Uterus (tissue), 2 donors: ENCODE measurements around the gene PPP2R5A.

ENCODE experiments used
- CTCF ChIP-seq, 4 experiments: fragments of 200-600 bp in 2 of 4; fragments of 450-650 bp in 2 of 4; sonication (generic) in 2 of 4; IDR thresholded peaks; one replicate each; pipeline ENCODE4 v1.5.1; 2016 to 2019; ENCODE audit warnings: antibody characterized with exemption in 4 of 4, mild to moderate bottlenecking in 2 of 4, moderate library complexity in 1 of 4
- POLR2A ChIP-seq, 2 donors: fragments of 450-650 bp; IDR thresholded peaks; one replicate each; pipeline ENCODE4 v1.6.1; 2016; ENCODE audit warnings: antibody characterized with exemption in 2 of 2, mild to moderate bottlenecking in 1 of 2, moderate library complexity in 1 of 2

DNA sequence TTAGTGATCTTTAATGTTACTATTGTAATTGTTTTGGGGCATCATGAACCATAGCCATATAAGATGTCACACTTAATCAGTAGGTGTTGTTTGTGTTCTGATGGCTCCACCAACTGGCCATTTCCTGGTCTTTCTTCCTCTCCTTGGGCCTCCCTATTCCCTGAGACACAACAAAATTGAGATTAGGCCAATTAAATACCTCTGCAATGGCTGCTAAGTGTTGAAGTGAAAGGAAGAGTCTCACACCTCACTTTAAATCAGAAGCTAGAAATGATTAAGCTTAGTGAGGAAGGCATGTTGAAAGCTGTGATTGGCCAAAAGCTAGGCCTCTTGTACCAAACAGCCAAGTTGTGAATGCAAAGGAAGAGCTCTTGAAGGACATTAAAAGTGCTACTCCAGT, 30.7 kb downstream of the PPP2R5A start:
- no peak for TF ChIP-seq POLR2A (IDR thresholded peaks at IDR 0.05)
- TF ChIP-seq CTCF (IDR thresholded peaks at IDR 0.05): peak in 1 of 4 experiments; percentile 3
